ENCODE data around the gene PPP1R1B. TPM values are rescaled to one million over a fixed set of nuclear protein-coding genes. Genes with fewer than 3 reads are reported as not detected.

PPP1R1B gene
- total and polyA plus RNA-seq, 2 donors from 2014 or later = 22.9 to 31.1 TPM

GRCh38 chr17:39632153-39632941 lies 5.6 kb downstream of the PPP1R1B start:
- Histone ChIP-seq H3K27ac (ENCODE audit: low read depth in 2 of 2, low read length in 2 of 2) (peak overlapping the region in 1 of 2 donors; percentile 51), H3K9me3 (ENCODE audit: control insufficient read depth in 2 of 3, insufficient read depth in 1 of 3, low read length in 3 of 3) (no peaks in the 10 kb centered on the region), H3K27me3 (ENCODE audit: control insufficient read depth, insufficient read depth, low read length) (no peaks in the 10 kb centered on the region), H3K4me3 (ENCODE audit: low read length in 3 of 3) (no peak overlapping the region), H3K4me1 (ENCODE audit: control insufficient read depth in 2 of 3, insufficient read depth in 2 of 3, low read depth in 1 of 3, low read length in 3 of 3) (peaks cover 0 to 9% (median 6%) of the 10 kb centered on the region in 3 donors), H3K36me3 (ENCODE audit: control insufficient read depth in 2 of 3, insufficient read depth in 3 of 3, low read length in 3 of 3) (no peaks in the 10 kb centered on the region), H3K9ac (ENCODE audit: low read length in 3 of 3) (peak overlapping the region in 1 of 3 donors; percentile 34)
- intact Hi-C loops (cut with DNase I) = no loop called here
- no peak for FAIRE-seq
- TF ChIP-seq CTCF (IDR thresholded peaks at IDR 0.05; ENCODE audit: borderline replicate concordance, extremely low read depth, insufficient read depth) = no peak
- peak in 3 of 5 donors; percentile 52 to 77 (median 73) for DNase-seq

- H3K9me3 ChIP-seq (ENCODE audit: control insufficient read depth in 2 of 3, insufficient read depth in 1 of 3, low read length in 3 of 3) = no peaks in the 10 kb centered on the region
- FAIRE-seq (no peak), DNase-seq (no peak)
- intact Hi-C loops (cut with DNase I) = no loop called here
- peaks cover 2 to 21% (median 15%) of the 10 kb centered on the region in 3 donors for H3K4me1 ChIP-seq (ENCODE audit: control insufficient read depth in 2 of 3, insufficient read depth in 2 of 3, low read depth in 1 of 3, low read length in 3 of 3)
- no peak for TF ChIP-seq CTCF (IDR thresholded peaks at IDR 0.05; ENCODE audit: borderline replicate concordance, extremely low read depth, insufficient read depth)
- H3K27ac ChIP-seq (ENCODE audit: low read depth in 2 of 2, low read length in 2 of 2) = peak overlapping the region in 1 of 2 donors; percentile 11
- H3K4me3 ChIP-seq (ENCODE audit: low read length in 3 of 3) = no peak overlapping the region
- no peak overlapping the region for H3K9ac ChIP-seq (ENCODE audit: low read length in 3 of 3)
- H3K36me3 ChIP-seq (ENCODE audit: control insufficient read depth in 2 of 3, insufficient read depth in 3 of 3, low read length in 3 of 3) = no peaks in the 10 kb centered on the region
- no peaks in the 10 kb centered on the region for H3K27me3 ChIP-seq (ENCODE audit: control insufficient read depth, insufficient read depth, low read length)
Measured at GRCh38 chr17:39633570-39634183, 6.9 kb downstream of the PPP1R1B start.

- intact Hi-C loops (cut with DNase I) = no loop called here
- Histone ChIP-seq H3K9me3 (ENCODE audit: control insufficient read depth in 2 of 3, insufficient read depth in 1 of 3, low read length in 3 of 3) (no peaks in the 10 kb centered on the region), H3K27ac (ENCODE audit: low read depth in 2 of 2, low read length in 2 of 2) (no peak overlapping the region), H3K36me3 (ENCODE audit: control insufficient read depth in 2 of 3, insufficient read depth in 3 of 3, low read length in 3 of 3) (no peaks in the 10 kb centered on the region), H3K4me1 (ENCODE audit: control insufficient read depth in 2 of 3, insufficient read depth in 2 of 3, low read depth in 1 of 3, low read length in 3 of 3) (peaks cover 2 to 24% (median 15%) of the 10 kb centered on the region in 3 donors), H3K4me3 (ENCODE audit: low read length in 3 of 3) (no peak overlapping the region), H3K27me3 (ENCODE audit: control insufficient read depth, insufficient read depth, low read length) (no peaks in the 10 kb centered on the region), H3K9ac (ENCODE audit: low read length in 3 of 3) (peak overlapping the region in 1 of 3 donors; percentile 55)
- no peak for FAIRE-seq
- peak in 3 of 5 donors; percentile 52 to 87 (median 86) for DNase-seq
- TF ChIP-seq CTCF (IDR thresholded peaks at IDR 0.05; ENCODE audit: borderline replicate concordance, extremely low read depth, insufficient read depth) = peak; percentile 55
Measured at GRCh38 chr17:39634384-39634871, 7.7 kb downstream of the PPP1R1B start.
